Ramos (cell line): ENCODE measurements around the gene GPC4.
"Not testable (repeated sequence)": the region's sequence is repeated elsewhere in the genome, so short reads cannot be mapped to it uniquely, and the experiment has no call there.

Source experiments
- in situ Hi-C: fragments of 300-500 bp; cut with MboI; formaldehyde crosslinking; loops from one replicate; pipeline ENCODE4 v1.14.3; 2022; ENCODE audit warnings: low sequenced_read_pairs; ENCODE audit not compliant: unreplicated experiment

Gene GPC4

GRCh38 chrX:133370696-133371275 lies 44.5 kb downstream of the GPC4 start:
- in situ Hi-C loops = no loop called here

GRCh38 chrX:133369065-133369464 lies 46.2 kb downstream of the GPC4 start:
- in situ Hi-C loops = no loop called here

- in situ Hi-C loops = no loop called here
Measured at GRCh38 chrX:133366735-133367134, 48.6 kb downstream of the GPC4 start.

- in situ Hi-C loops = no loop called here
Measured at GRCh38 chrX:133365871-133366611, 49.2 kb downstream of the GPC4 start.

- in situ Hi-C loops = no loop called here
Measured at GRCh38 chrX:133364865-133365264, 50.4 kb downstream of the GPC4 start.

- in situ Hi-C loops = no loop called here
Measured at GRCh38 chrX:133364196-133364595, 51.1 kb downstream of the GPC4 start.

GRCh38 chrX:133362538-133362937 lies 52.8 kb downstream of the GPC4 start:
- in situ Hi-C loops = no loop called here

- in situ Hi-C loops = no loop called here
Measured at GRCh38 chrX:133359466-133359865, 55.8 kb downstream of the GPC4 start.

GRCh38 chrX:133353233-133353632 lies 62.1 kb downstream of the GPC4 start:
- in situ Hi-C loops = no loop called here

GRCh38 chrX:133350751-133351150 lies 64.5 kb downstream of the GPC4 start:
- in situ Hi-C loops = no loop called here

- in situ Hi-C loops = no loop called here
Measured at GRCh38 chrX:133346026-133346425, 69.3 kb downstream of the GPC4 start.

GRCh38 chrX:133339566-133339965 lies 75.7 kb downstream of the GPC4 start:
- in situ Hi-C loops = no loop called here

- in situ Hi-C loops = no loop called here
Measured at GRCh38 chrX:133337250-133337649, 78.0 kb downstream of the GPC4 start.

GRCh38 chrX:133335027-133335426 lies 80.3 kb downstream of the GPC4 start:
- in situ Hi-C loops = no loop called here

GRCh38 chrX:133333154-133333750 lies 82.0 kb downstream of the GPC4 start:
- in situ Hi-C loops = no loop called here

- in situ Hi-C loops = no loop called here
Measured at GRCh38 chrX:133332737-133333136, 82.6 kb downstream of the GPC4 start.

GRCh38 chrX:133330956-133331355 lies 84.3 kb downstream of the GPC4 start:
- in situ Hi-C loops = no loop called here

GRCh38 chrX:133325422-133325821 lies 89.9 kb downstream of the GPC4 start:
- in situ Hi-C loops = no loop called here

GRCh38 chrX:133323431-133323830 lies 91.9 kb downstream of the GPC4 start:
- in situ Hi-C loops = no loop called here

- in situ Hi-C loops = not testable (repeated sequence)
Measured at GRCh38 chrX:133322269-133322668, 93.0 kb downstream of the GPC4 start.

GRCh38 chrX:133321451-133321850 lies 93.8 kb downstream of the GPC4 start:
- in situ Hi-C loops = no loop called here

GRCh38 chrX:133314281-133314680 lies 101.0 kb downstream of the GPC4 start:
- in situ Hi-C loops = no loop called here
